HG03175 (cell line): ENCODE measurements around the gene IL32.
"Not testable (repeated sequence)": the region's sequence is repeated elsewhere in the genome, so short reads cannot be mapped to it uniquely, and the experiment has no call there.

Experiments used
- ATAC-seq: cut with Tn5 transposase; IDR thresholded peaks from one replicate; pipeline ENCODE4 v1.9.1; 2021; ENCODE audit warnings: mild to moderate bottlenecking, moderate library complexity; ENCODE audit not compliant: unreplicated experiment

The IL32 gene

GRCh38 chr16:3069146-3069545 is 3.7 kb downstream of the IL32 start:
- ATAC-seq = not testable (repeated sequence)

- no peak for ATAC-seq
Measured at GRCh38 chr16:3070608-3071111, 5.2 kb downstream of the IL32 start.

DNA sequence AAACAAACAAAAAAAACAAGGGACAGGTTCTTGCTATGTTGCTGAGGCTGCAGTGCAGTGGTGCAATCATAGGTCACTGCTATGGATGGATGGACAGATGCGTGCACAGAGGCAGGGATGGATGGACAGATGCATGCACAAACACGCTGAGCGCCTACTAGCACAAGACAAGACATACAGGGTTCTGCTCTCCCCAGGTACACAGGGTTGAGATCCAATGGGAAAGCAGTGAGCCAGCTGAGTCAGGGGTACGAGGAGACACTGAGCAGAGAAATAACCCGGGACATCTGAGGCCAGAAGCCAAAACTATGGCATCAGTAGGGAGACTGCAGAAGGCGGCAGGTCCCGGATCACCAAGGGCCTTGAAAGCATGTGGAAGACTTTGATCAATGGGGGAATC is 6.2 kb downstream of the IL32 start:
- ATAC-seq = no peak

DNA sequence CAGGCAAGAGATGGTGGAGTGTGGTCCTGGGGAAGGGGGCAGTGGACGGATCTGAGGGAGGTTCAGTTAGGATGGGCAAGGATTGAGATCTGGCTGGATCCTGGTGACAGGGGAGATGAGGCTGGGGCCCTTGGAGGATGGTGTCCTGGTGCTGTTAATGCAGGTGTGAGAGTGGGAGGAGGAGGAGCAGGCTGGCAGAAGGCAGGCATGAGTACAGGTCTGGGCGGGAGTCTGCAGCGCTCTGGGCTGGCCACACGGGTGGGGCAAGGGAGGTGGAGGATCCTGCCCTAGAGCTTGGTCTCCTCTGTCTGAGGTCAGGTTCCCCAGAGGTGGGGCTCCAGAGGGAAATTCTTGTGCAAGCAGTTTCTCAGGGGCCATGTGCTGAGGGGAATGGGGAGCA is 6.7 kb downstream of the IL32 start:
- ATAC-seq = not testable (repeated sequence)

- ATAC-seq = not testable (repeated sequence)
Measured at GRCh38 chr16:3072576-3073263, 7.3 kb downstream of the IL32 start.

- no peak for ATAC-seq
Measured at GRCh38 chr16:3073448-3073847, 8.0 kb downstream of the IL32 start.

DNA sequence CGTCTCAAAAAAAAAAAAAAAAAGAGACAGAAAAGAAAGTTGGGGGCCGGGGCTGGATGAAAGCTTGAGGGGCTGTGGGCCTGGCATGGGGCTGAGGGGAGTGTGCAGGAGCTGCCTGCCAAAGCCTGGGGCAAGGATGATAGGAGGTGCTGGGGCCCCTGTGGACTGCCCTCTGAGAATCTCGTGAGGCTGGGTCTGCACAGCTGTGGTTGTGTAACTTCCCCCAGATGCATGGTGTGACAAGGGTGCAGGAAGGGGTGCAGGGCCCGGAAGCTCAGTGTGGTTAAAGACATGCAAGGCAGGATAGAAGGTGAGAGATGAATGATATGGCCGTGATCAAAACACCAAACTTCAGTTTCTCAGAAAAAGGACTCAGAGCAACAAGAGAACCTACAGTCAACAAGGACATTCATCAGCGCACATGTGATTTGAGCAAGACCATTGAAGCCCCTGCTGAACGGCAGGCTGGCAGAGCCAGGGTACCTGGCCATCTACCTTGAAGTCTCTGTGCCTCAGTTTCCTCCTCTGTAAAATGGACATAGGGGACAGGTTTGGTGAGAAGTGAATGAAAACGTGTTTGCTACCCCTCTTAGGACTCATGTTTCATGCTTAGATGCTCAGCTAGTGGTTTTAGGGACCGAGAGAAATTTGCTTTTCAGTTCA is 9.6 kb downstream of the IL32 start:
- ATAC-seq = peak; percentile 79

GRCh38 chr16:3075523-3075915 is 10.1 kb downstream of the IL32 start:
- ATAC-seq = no peak

- ATAC-seq = not testable (repeated sequence)
Measured at GRCh38 chr16:3075946-3076345, 10.5 kb downstream of the IL32 start.

- ATAC-seq = no peak
Measured at GRCh38 chr16:3076577-3076976, 11.1 kb downstream of the IL32 start.

DNA sequence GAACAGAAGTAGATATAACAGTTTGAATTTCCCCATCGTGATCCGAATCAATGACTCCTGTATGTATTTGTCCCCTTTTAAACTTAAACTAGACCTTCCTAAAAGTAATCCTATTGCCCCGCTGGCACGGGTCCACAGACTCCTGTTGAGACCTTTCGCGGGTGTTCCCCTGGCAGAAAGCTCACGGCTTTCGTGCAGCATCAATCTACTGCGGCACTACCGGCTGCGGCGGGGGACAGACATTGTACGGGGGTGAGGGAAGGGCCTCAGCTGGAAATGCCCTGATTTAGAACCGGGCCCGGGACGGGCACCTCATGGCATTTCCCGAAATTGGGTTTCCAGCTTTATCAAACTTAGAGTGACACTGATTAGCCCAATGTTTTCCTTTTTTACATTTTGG is 14.6 kb downstream of the IL32 start:
- ATAC-seq = no peak

DNA sequence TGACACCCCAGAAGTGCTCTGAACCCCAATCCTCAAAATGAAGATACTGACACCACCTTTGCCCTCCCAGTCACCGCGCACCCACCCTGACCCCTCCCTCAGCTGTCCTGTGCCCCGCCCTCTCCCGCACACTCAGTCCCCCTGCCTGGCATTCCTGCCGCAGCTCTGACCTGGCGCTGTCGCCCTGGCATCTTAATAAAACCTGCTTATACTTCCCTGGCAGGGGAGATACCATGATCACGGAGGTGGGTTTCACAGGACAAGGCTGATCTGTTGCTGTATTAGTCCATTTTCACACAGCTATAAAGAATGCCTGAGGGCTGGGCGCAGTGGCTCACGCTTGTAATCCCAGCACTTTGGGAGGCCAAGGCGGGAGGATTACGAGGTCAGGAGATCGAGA is 16.5 kb downstream of the IL32 start:
- ATAC-seq = not testable (repeated sequence)

DNA sequence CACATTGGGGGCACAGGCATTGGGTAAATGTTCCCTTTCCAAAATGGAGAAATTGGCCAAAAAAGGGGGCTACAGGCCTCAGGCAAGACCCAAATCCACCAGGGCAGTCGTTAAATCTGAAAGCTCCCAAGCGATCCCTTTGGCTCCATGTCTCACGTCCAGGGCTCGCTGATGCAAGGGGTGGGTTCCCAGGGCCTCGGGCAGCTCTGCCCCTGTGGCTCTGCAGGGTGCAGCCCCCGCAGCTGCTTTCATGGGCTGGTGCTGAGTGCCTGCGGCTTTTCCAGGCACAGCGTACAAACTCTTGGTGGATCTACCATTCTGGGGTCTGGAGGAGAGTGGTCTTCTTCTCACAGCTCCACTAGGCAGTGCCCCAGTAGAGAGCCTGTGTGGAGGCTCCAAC is 18.0 kb downstream of the IL32 start:
- ATAC-seq = not testable (repeated sequence)

DNA sequence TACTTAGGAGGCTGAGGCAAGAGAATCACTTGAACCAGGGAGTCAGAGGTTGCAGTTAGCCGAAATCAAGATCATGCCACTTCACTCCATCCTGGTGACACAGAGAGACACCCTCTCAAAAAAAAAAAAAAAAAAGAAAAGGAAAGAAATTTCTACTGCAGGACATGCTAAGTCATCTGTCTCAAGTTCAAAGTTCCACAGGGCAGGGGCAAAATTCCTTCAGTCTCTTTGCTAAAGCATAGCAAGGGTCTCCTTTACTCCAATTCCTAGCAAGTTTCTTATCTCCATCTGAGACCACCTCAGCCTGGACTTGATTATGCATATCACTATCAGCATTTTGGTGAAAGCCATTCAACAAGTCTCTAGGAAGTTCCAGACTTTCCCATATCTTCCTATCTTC is 19.1 kb downstream of the IL32 start:
- no peak for ATAC-seq

GRCh38 chr16:3084969-3085670 is 19.7 kb downstream of the IL32 start:
- no peak for ATAC-seq

- ATAC-seq = no peak
Measured at GRCh38 chr16:3085868-3086595, 20.6 kb downstream of the IL32 start.

GRCh38 chr16:3086596-3087242 is 21.3 kb downstream of the IL32 start:
- no peak for ATAC-seq

DNA sequence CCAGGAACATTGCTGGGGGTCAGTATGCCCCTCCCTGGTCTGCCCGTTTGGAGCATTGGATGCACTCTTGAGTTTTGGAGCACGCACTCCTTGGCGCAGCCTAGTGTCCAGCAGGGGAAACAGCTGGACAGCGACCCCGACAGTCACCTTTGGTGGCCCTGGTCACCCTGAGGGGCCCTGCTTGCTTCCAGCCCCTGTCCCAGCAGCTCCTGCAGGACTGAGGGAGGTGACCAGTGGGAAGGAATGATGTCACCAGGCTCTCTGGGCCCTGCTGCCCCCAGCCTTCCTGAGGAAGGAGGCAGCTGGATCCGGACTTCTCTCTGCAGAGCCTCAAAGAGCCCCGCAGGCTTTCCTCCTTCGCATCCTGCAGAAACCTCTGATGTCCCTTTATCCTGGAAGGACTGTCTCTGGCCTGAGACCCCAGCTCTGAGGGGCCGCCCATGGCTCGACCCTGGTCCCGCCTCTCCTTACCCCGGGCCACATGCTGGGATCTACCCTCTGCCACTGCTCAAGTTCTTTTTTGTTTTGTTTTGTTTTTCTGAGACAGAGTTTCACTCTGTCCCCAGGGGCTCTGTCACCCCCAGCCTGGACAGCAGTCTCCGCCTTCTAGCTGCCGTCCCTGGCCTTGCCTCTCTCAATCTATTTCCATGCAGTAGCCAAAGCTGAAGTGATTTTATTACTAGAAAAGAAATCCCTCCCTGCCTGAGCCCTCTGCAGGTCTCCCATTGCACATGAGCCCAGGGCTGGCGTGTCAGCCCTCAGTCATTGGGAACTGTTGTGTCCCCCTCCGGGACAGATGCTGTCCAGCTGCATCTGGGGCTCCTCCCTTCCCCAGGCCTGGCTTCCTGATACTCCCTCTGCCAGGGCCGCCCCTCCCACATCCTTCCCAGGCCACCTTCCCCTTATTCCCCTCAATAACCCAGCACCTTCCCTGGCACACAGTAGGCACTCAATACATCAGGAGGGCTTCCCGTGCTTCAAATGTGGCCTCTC is 22.1 kb downstream of the IL32 start:
- ATAC-seq = no peak

DNA sequence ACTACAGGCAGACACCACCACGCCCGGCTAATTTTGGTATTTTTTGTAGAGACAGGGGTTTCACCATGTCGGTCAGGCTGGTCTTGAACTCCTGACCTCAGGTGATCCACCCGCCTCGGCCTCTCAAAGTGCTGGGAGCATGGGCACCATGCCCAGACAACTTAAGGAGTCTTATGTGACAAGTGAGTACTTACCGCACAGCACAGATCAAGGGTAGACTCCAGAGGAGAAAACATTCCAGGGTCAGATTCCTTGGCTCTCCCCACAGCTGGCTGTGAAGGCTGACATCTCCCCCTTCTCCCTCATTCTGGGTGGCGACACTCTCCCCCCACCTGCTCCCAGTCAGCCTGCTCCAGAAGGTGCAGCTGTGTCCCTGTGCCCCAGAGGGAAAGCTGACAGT is 23.0 kb downstream of the IL32 start:
- ATAC-seq = no peak
